HepG2 (cell line): ENCODE data around the gene FCHO1. TPM values are rescaled to one million over a fixed set of nuclear protein-coding genes. Genes with fewer than 3 reads are reported as not detected.

Source experiments
- AHDC1 ChIP-seq: sonication (generic); formaldehyde crosslinking; IDR thresholded peaks from 2 replicates; pipeline ENCODE4 v1.5.1; 2020; ENCODE audit warnings: mild to moderate bottlenecking, missing genetic modification reagents, borderline replicate concordance
- ARNT ChIP-seq: fragments of 450-650 bp; IDR thresholded peaks from 2 replicates; pipeline ENCODE4 v1.6.1; 2017
- ARNTL ChIP-seq: sonication (generic); formaldehyde crosslinking; IDR thresholded peaks from 2 replicates; pipeline ENCODE4 v1.4.0; 2020; ENCODE audit warnings: mild to moderate bottlenecking, missing genetic modification reagents
- CTCF ChIP-seq: sonication (generic); formaldehyde crosslinking; IDR thresholded peaks from 2 replicates; pipeline ENCODE4 v1.5.0; 2020; ENCODE audit warnings: mild to moderate bottlenecking, missing genetic modification reagents, moderate library complexity
- EED ChIP-seq: sonication (generic); formaldehyde crosslinking; IDR thresholded peaks from 2 replicates; pipeline ENCODE4 v1.5.0; 2020; ENCODE audit warnings: mild to moderate bottlenecking, missing genetic modification reagents
- ESRRA ChIP-seq: sonication (generic); formaldehyde crosslinking; IDR thresholded peaks from 2 replicates; pipeline ENCODE4 v1.5.1; 2020; ENCODE audit warnings: mild to moderate bottlenecking, low read depth, missing genetic modification reagents
- FOXA1 ChIP-seq, 2 experiments: fragments of 450-650 bp in 1 of 2; sonication (generic) in 1 of 2; formaldehyde crosslinking in 1 of 2; IDR thresholded peaks; 2 replicates each; pipeline versions ENCODE4 v1.4.0 to v1.6.1; 2016 to 2020; ENCODE audit warnings: missing genetic modification reagents in 1 of 2
- GLMP ChIP-seq: sonication (generic); formaldehyde crosslinking; IDR thresholded peaks from 2 replicates; pipeline ENCODE4 v1.9.0; 2021; ENCODE audit warnings: missing genetic modification reagents, mild to moderate bottlenecking, borderline replicate concordance
- ISL2 ChIP-seq: sonication (generic); formaldehyde crosslinking; IDR thresholded peaks from 2 replicates; pipeline ENCODE4 v1.5.0; 2020; ENCODE audit warnings: missing genetic modification reagents
- MTA1 ChIP-seq: sonication (generic); formaldehyde crosslinking; IDR thresholded peaks from 2 replicates; pipeline ENCODE4 v1.4.0; 2020; ENCODE audit warnings: missing genetic modification reagents, mild to moderate bottlenecking, borderline replicate concordance
- TEAD3 ChIP-seq: optimal IDR thresholded peaks from 2 replicates; pipeline ENCODE3; 2016; ENCODE audit warnings: borderline replicate concordance
- TP53 ChIP-seq: sonication (generic); formaldehyde crosslinking; conservative IDR thresholded peaks from 2 replicates; pipeline ENCODE4 v1.4.0; 2020; ENCODE audit warnings: missing genetic modification reagents
- ZNF101 ChIP-seq: sonication (generic); formaldehyde crosslinking; IDR thresholded peaks from 2 replicates; pipeline ENCODE4 v1.4.0; 2020; ENCODE audit warnings: mild to moderate bottlenecking, low read depth, missing genetic modification reagents, borderline replicate concordance
- ZNF20 ChIP-seq: sonication (generic); formaldehyde crosslinking; IDR thresholded peaks from 2 replicates; pipeline ENCODE4 v1.4.0; 2020; ENCODE audit warnings: mild to moderate bottlenecking, moderate library complexity, missing genetic modification reagents
- ZNF225 ChIP-seq: sonication (generic); formaldehyde crosslinking; IDR thresholded peaks from 2 replicates; pipeline ENCODE4 v1.4.0; 2020; ENCODE audit warnings: mild to moderate bottlenecking, missing genetic modification reagents
- ZNF446 ChIP-seq: sonication (generic); formaldehyde crosslinking; IDR thresholded peaks from 2 replicates; pipeline ENCODE4 v1.5.0; 2020; ENCODE audit warnings: mild to moderate bottlenecking, missing genetic modification reagents
- ZNF644 ChIP-seq: IDR thresholded peaks from 2 replicates; pipeline ENCODE4 v1.6.1; 2016; ENCODE audit warnings: low read depth
- ZNF878 ChIP-seq: sonication (generic); formaldehyde crosslinking; IDR thresholded peaks from 2 replicates; pipeline ENCODE4 v1.8.1; 2023; ENCODE audit warnings: mild to moderate bottlenecking, missing genetic modification reagents, moderate library complexity
- polyA plus RNA-seq, 8 experiments: library from polyadenylated mRNA; depleted of rRNA in 3 of 8; stranded (reverse) in 7 of 8; unstranded in 1 of 8; fragments of >200 nt; fragmentation: Illumina TruSeq in 4 of 8; extraction: Trizol in 4 of 8; gene quantifications; 2 replicates each; pipeline versions ENCODE4 v1.2.1 to v1.2.3, GENCODE V29; 2011 to 2016; ENCODE audit warnings: low read depth in 4 of 8, missing spikeins in 1 of 8, mixed read lengths in 1 of 8; ENCODE audit not compliant: insufficient read depth in 1 of 8
- total RNA-seq, 5 experiments: library from RNA; depleted of rRNA; stranded (reverse); fragments of >200 nt; fragmentation: Illumina TruSeq; extraction: Trizol; gene quantifications; 2 replicates each; pipeline ENCODE4 v1.2.3, GENCODE V29; 2016; ENCODE audit warnings: low read depth in 1 of 5

The FCHO1 gene
- total and polyA plus RNA-seq, 2 of the 13 experiments (the other 11 are each of a cell fraction or from before 2014, with no cell fraction given), result 1.3 to 3.1 TPM

GRCh38 chr19:17796013-17796837 is 44.9 kb downstream of the FCHO1 start (continued):
- TF ChIP-seq ZNF101 (CRISPR knock-in tag), result no peak
- 0 out of 2 replicates have a peak, but pooled peaks have one; percentile 73 for TF ChIP-seq EED (CRISPR knock-in tag)
- 0 out of 2 replicates have a peak, but pooled peaks have one; percentile 33 for TF ChIP-seq MTA1
- TF ChIP-seq ARNT, result no peak
- TF ChIP-seq GLMP (CRISPR knock-in tag), result no peak
- no peak for TF ChIP-seq ZNF20 (CRISPR knock-in tag)
- no peak for TF ChIP-seq ZNF446
- peak; percentile 58; the same call in 1 of the 2 replicates for TF ChIP-seq ESRRA (CRISPR knock-in tag)
- no peak for TF ChIP-seq FOXA1 (IDR thresholded peaks at IDR 0.05)
- TF ChIP-seq FOXA1 (CRISPR knock-in tag; IDR thresholded peaks at IDR 0.05), result peak; percentile 19; the same call in 1 of the 2 replicates
- TF ChIP-seq AHDC1, result no peak
- TF ChIP-seq ISL2 (CRISPR knock-in tag), result no peak
- peak; percentile 19; the same call in 1 of the 2 replicates for TF ChIP-seq CTCF (CRISPR knock-in tag)
- TF ChIP-seq ZNF225 (CRISPR knock-in tag), result 0 out of 2 replicates have a peak, but pooled peaks have one; percentile 48
- TF ChIP-seq ZNF644 (CRISPR knock-in tag), result no peak
- no peak for TF ChIP-seq TP53 (CRISPR knock-in tag)
- no peak for TF ChIP-seq ZNF878 (CRISPR knock-in tag)
- TF ChIP-seq TEAD3 (CRISPR knock-in tag), result peak; percentile 55
- 0 out of 2 replicates have a peak, but pooled peaks have one; percentile 33 for TF ChIP-seq ARNTL (CRISPR knock-in tag)
